Liver (tissue), 3 donors: ENCODE results near the gene LCT.
"Not testable (repeated sequence)": the region's sequence is repeated elsewhere in the genome, so short reads cannot be mapped to it uniquely, and the experiment has no call there.

Experiments
- CTCF ChIP-seq: fragments of 150-350 bp; IDR thresholded peaks from 2 replicates; pipeline ENCODE4 v1.5.1; 2017; ENCODE audit warnings: improper control_type of control experiment, low read depth, low read length; ENCODE audit not compliant: missing input control
- NR2F2 ChIP-seq: IDR thresholded peaks from 2 replicates; pipeline ENCODE4 v1.6.1; 2016; ENCODE audit warnings: antibody characterized with exemption
- RAD21 ChIP-seq, 2 donors: IDR thresholded peaks; 2 replicates each; pipeline ENCODE4 v1.6.1; 2016; ENCODE audit warnings: antibody characterized with exemption in 2 of 2, mild to moderate bottlenecking in 2 of 2
- REST ChIP-seq: IDR thresholded peaks from 2 replicates; pipeline ENCODE4 v1.6.1; 2016; ENCODE audit warnings: antibody characterized with exemption, mild to moderate bottlenecking
- TAF1 ChIP-seq: conservative IDR thresholded peaks from 2 replicates; pipeline ENCODE4 v1.6.1; 2016; ENCODE audit warnings: antibody characterized with exemption, mild to moderate bottlenecking
- YY1 ChIP-seq: IDR thresholded peaks from 2 replicates; pipeline ENCODE4 v1.6.1; 2016; ENCODE audit warnings: antibody characterized with exemption, mild to moderate bottlenecking
- donor health status: healthy.
- donor health status: healthy.

- not testable (repeated sequence) for TF ChIP-seq CTCF; REST; RAD21 (IDR thresholded peaks at IDR 0.05); NR2F2; YY1; TAF1
Observed at GRCh38 chr2:135795641-135796040, 41.3 kb downstream of the LCT start.
